H1 (cell line): Measurements from ENCODE around the gene NOX5. TPM values are rescaled to one million over a fixed set of nuclear protein-coding genes. Genes with fewer than 3 reads are reported as not detected.

Experiments used
- CTCF ChIA-PET: fragments of 300-600 bp; sonication (Branson Sonifier 250); formaldehyde crosslinking; loops from one replicate; lab custom pipeline; 2021; ENCODE audit not compliant: partially characterized antibody; lab: Charles Lee
- POLR2A ChIA-PET: fragments of 300-600 bp; sonication (Branson Sonifier 250); formaldehyde crosslinking; loops from one replicate; lab custom pipeline; 2021; ENCODE audit warnings: inconsistent platforms; ENCODE audit not compliant: partially characterized antibody; lab: Charles Lee
- DNase-seq, 2 experiments: peaks; one replicate each; pipeline versions ENCODE4 v3.0.0 to v3.0.0-alpha.2; 2010 to 2022; ENCODE audit warnings: low spot score in 2 of 2, low read depth in 1 of 2, mixed read lengths in 1 of 2
- FAIRE-seq: peaks from 2 replicates; lab custom pipeline; 2011; peaks lifted over from hg19 to GRCh38; lab: Jason Lieb, UNC
- H2AFZ ChIP-seq: 2 replicates; pipeline ENCODE4 v1.8.1; 2012; ENCODE audit warnings: low read length, inconsistent platforms
- H2AK5ac ChIP-seq: 2 replicates; pipeline ENCODE4 v1.6.1; 2013; ENCODE audit warnings: low read depth, low read length
- H2BK120ac ChIP-seq: replicated peaks from 2 replicates; pipeline ENCODE3; 2013; ENCODE audit warnings: low read depth, low read length, inconsistent platforms
- H2BK12ac ChIP-seq: 2 replicates; pipeline ENCODE4 v1.6.1; 2013; ENCODE audit warnings: low read depth, low read length
- H2BK15ac ChIP-seq: 2 replicates; pipeline ENCODE4 v1.6.1; 2013; ENCODE audit warnings: low read length
- H2BK20ac ChIP-seq: 2 replicates; pipeline ENCODE4 v1.6.1; 2013; ENCODE audit warnings: low read length
- H2BK5ac ChIP-seq: 2 replicates; pipeline ENCODE4 v1.6.1; 2013; ENCODE audit warnings: low read depth, low read length
- H3K14ac ChIP-seq: 2 replicates; pipeline ENCODE4 v1.6.1; 2013; ENCODE audit warnings: inconsistent platforms; ENCODE audit not compliant: insufficient read length
- H3K18ac ChIP-seq: 2 replicates; pipeline ENCODE4 v1.6.1; 2013; ENCODE audit warnings: low read length; ENCODE audit errors: extremely low read depth
- H3K23ac ChIP-seq: 2 replicates; pipeline ENCODE4 v1.6.1; 2013; ENCODE audit warnings: inconsistent platforms; ENCODE audit not compliant: insufficient read length
- H3K23me2 ChIP-seq: 2 replicates; pipeline ENCODE4 v1.6.1; 2013; ENCODE audit warnings: low read depth, low read length
- H3K27ac ChIP-seq: 2 replicates; pipeline ENCODE4 v1.6.1; 2011; ENCODE audit warnings: low read depth, low read length, inconsistent platforms
- H3K27me3 ChIP-seq, 4 experiments: replicated peaks in 1 of 4; 1 replicate in 1 of 4; 2 replicates in 3 of 4; pipeline versions ENCODE4 v1.6.1 to v1.8.1; 2011 to 2013; ENCODE audit warnings: low read length in 3 of 4, mild to moderate bottlenecking in 3 of 4, inconsistent platforms in 2 of 4, mixed read lengths in 2 of 4, moderate library complexity in 1 of 4; ENCODE audit not compliant: control insufficient read depth in 3 of 4, insufficient read depth in 3 of 4; ENCODE audit errors: extremely low read depth in 1 of 4
- H3K36me3 ChIP-seq, 4 experiments: 2 replicates each; pipeline versions ENCODE4 v1.6.1 to v1.8.1; 2011 to 2013; ENCODE audit warnings: mild to moderate bottlenecking in 4 of 4, low read length in 3 of 4, moderate library complexity in 2 of 4, control low read depth in 1 of 4, inconsistent platforms in 1 of 4; ENCODE audit not compliant: insufficient read depth in 4 of 4, control insufficient read depth in 2 of 4
- H3K4ac ChIP-seq: replicated peaks from 2 replicates; pipeline ENCODE3; 2013; ENCODE audit warnings: low read length, low read depth, mixed read lengths, inconsistent platforms; ENCODE audit not compliant: insufficient read length
- H3K4me1 ChIP-seq, 4 experiments: replicated peaks in 1 of 4; 1 replicate in 1 of 4; 2 replicates in 3 of 4; pipeline versions ENCODE4 v1.6.1 to v1.8.1; 2011 to 2013; ENCODE audit warnings: low read length in 3 of 4, inconsistent platforms in 2 of 4, mixed read lengths in 1 of 4; ENCODE audit not compliant: insufficient read depth in 4 of 4, control insufficient read depth in 3 of 4
- H3K4me2 ChIP-seq, 2 experiments: 2 replicates each; pipeline versions ENCODE4 v1.6.1 to v1.8.1; 2011 to 2013; ENCODE audit warnings: low read depth in 2 of 2, low read length in 2 of 2, control low read depth in 1 of 2, inconsistent platforms in 1 of 2, mild to moderate bottlenecking in 1 of 2; ENCODE audit not compliant: insufficient read depth in 1 of 2
- H3K4me3 ChIP-seq, 4 experiments: fragments of 200-600, 300-600 bp in 1 of 4; sonication (generic), shearing (Covaris generic), sonication (Bioruptor Twin) in 1 of 4; 2 replicates each; pipeline versions ENCODE4 v1.5.1 to v1.8.1; 2011 to 2016; ENCODE audit warnings: low read length in 4 of 4, low read depth in 3 of 4, control low read depth in 2 of 4, inconsistent platforms in 2 of 4, mild to moderate bottlenecking in 2 of 4, mixed read lengths in 1 of 4, moderate library complexity in 1 of 4; ENCODE audit not compliant: insufficient read depth in 2 of 4; ENCODE audit errors: extremely low read depth in 1 of 4
- H3K56ac ChIP-seq: replicated peaks from 2 replicates; pipeline ENCODE3; 2013; ENCODE audit warnings: low read depth, mild to moderate bottlenecking, mixed read lengths, low read length, inconsistent platforms; ENCODE audit not compliant: insufficient read length
- H3K79me1 ChIP-seq: 2 replicates; pipeline ENCODE4 v1.6.1; 2013; ENCODE audit warnings: low read depth, low read length, control low read depth
- H3K79me2 ChIP-seq, 2 experiments: 2 replicates each; pipeline versions ENCODE4 v1.6.1 to v1.8.1; 2012 to 2013; ENCODE audit warnings: low read length in 2 of 2, mild to moderate bottlenecking in 2 of 2, inconsistent platforms in 1 of 2; ENCODE audit not compliant: insufficient read depth in 2 of 2, control insufficient read depth in 1 of 2
- H3K9ac ChIP-seq, 4 experiments: replicated peaks in 1 of 4; 1 replicate in 1 of 4; 2 replicates in 3 of 4; pipeline versions ENCODE4 v1.6.1 to v1.8.1; 2011 to 2013; ENCODE audit warnings: low read depth in 3 of 4, low read length in 3 of 4, control low read depth in 2 of 4, mild to moderate bottlenecking in 2 of 4, moderate library complexity in 2 of 4, inconsistent platforms in 1 of 4; ENCODE audit errors: extremely low read depth in 1 of 4
- H3K9me3 ChIP-seq, 2 experiments: 2 replicates each; pipeline versions ENCODE4 v1.6.1 to v1.8.1; 2012 to 2013; ENCODE audit warnings: mild to moderate bottlenecking in 2 of 2, moderate library complexity in 2 of 2, control low read depth in 1 of 2, inconsistent platforms in 1 of 2, low read depth in 1 of 2, low read length in 1 of 2, mixed read lengths in 1 of 2; ENCODE audit not compliant: insufficient read depth in 2 of 2
- H4K20me1 ChIP-seq, 2 experiments: replicated peaks in 1 of 2; 2 replicates each; pipeline versions ENCODE3 to v1.8.1; 2011 to 2013; ENCODE audit warnings: inconsistent platforms in 2 of 2, low read length in 2 of 2, mild to moderate bottlenecking in 1 of 2; ENCODE audit not compliant: insufficient read depth in 2 of 2, control insufficient read depth in 1 of 2
- H4K5ac ChIP-seq: 2 replicates; pipeline ENCODE4 v1.6.1; 2013; ENCODE audit warnings: low read length, low read depth, mixed read lengths, inconsistent platforms; ENCODE audit not compliant: insufficient read length
- H4K8ac ChIP-seq: 2 replicates; pipeline ENCODE4 v1.8.0; 2013; ENCODE audit warnings: mild to moderate bottlenecking, moderate library complexity, low read length, inconsistent platforms; ENCODE audit not compliant: insufficient read depth; ENCODE audit errors: extremely low read depth
- H4K91ac ChIP-seq: replicated peaks from 2 replicates; pipeline ENCODE3; 2013; ENCODE audit warnings: low read length, mixed read lengths, inconsistent platforms; ENCODE audit not compliant: insufficient read length
- CHD2 ChIP-seq: IDR thresholded peaks from 2 replicates; pipeline ENCODE4 v1.6.1; 2012; ENCODE audit warnings: low read length, improper control_type of control experiment
- E2F6 ChIP-seq: IDR thresholded peaks from 2 replicates; pipeline ENCODE4 v1.6.1; 2012; ENCODE audit warnings: inconsistent platforms
- EZH2 ChIP-seq: fragments of 200-600 bp; sonication (generic); IDR thresholded peaks from 2 replicates; pipeline ENCODE4 v1.7.1; 2012; ENCODE audit warnings: low read depth, mild to moderate bottlenecking, moderate library complexity, low read length, inconsistent platforms; ENCODE audit not compliant: severe bottlenecking
- NANOG ChIP-seq: IDR thresholded peaks from 2 replicates; pipeline ENCODE4 v1.6.1; 2011; ENCODE audit warnings: low read length, low read depth, mild to moderate bottlenecking, inconsistent platforms; ENCODE audit not compliant: insufficient read depth, poor library complexity, severe bottlenecking
- RAD21 ChIP-seq, 2 experiments: IDR thresholded peaks in 1 of 2; conservative IDR thresholded peaks in 1 of 2; 2 replicates each; pipeline ENCODE4 v1.6.1; 2011; ENCODE audit warnings: low read depth in 2 of 2, low read length in 2 of 2, improper control_type of control experiment in 1 of 2, inconsistent platforms in 1 of 2, mild to moderate bottlenecking in 1 of 2, moderate library complexity in 1 of 2
- SP2 ChIP-seq: IDR thresholded peaks from 2 replicates; pipeline ENCODE4 v1.6.1; 2012; ENCODE audit warnings: mild to moderate bottlenecking, low read length, inconsistent platforms
- TAF7 ChIP-seq: optimal IDR thresholded peaks from 2 replicates; pipeline ENCODE3; 2011; ENCODE audit warnings: low read depth, mild to moderate bottlenecking, inconsistent platforms, low read length, moderate library complexity, borderline replicate concordance
- WGBS, 2 experiments: shearing (Covaris generic) in 1 of 2; methylation state at CpG; one replicate each; pipeline versions ENCODE4 v1.1.6 to v1.1.7; 2013 to 2015; ENCODE audit warnings: low lambda C conversion rate in 2 of 2, mixed read lengths in 2 of 2, inconsistent platforms in 1 of 2, low coverage in 1 of 2, missing lambda C conversion rate in 1 of 2; ENCODE audit not compliant: insufficient replicate concordance in 2 of 2, insufficient coverage in 1 of 2, insufficient read length in 1 of 2; ENCODE audit errors: extremely low coverage in 1 of 2, missing lambda C conversion rate in 1 of 2; 5-methylcytosine and 5-hydroxymethylcytosine counted together
- polyA plus RNA-seq, 7 experiments: library from polyadenylated mRNA; depleted of rRNA in 3 of 7; stranded (reverse) in 5 of 7; unstranded in 2 of 7; fragments of >200 nt in 5 of 7; fragments of 200-250 nt in 2 of 7; gene quantifications; 1 replicate in 5 of 7; 2 replicates in 1 of 7; 4 replicates in 1 of 7; pipeline versions ENCODE4 v1.2.1 to v1.2.3, GENCODE V29; 2011 to 2013; ENCODE audit warnings: missing spikeins in 2 of 7, mixed read lengths in 2 of 7
- total RNA-seq: library from RNA; stranded (reverse); fragmentation: NEBNext Ultra II Directional; extraction: Animal tissue kit (Norgen Biotek cat#: 25700); gene quantifications from 2 replicates; pipeline ENCODE4 v1.2.1, GENCODE V29; 2021

The NOX5 gene
- total and polyA plus RNA-seq, 2 of the 8 experiments (the other 6 are each of a cell fraction or from before 2014, with no cell fraction given): under 0.01 TPM; not detected in 1

- no peaks in the 10 kb centered on the region for H4K20me1 ChIP-seq
- no peak overlapping the region for H4K91ac ChIP-seq
- TF ChIP-seq E2F6 (no peak), NANOG (no peak), TAF7 (no peak), RAD21 (IDR thresholded peaks at IDR 0.05 in 1 of 2, conservative IDR thresholded peaks at IDR 0.05 in 1 of 2; ENCODE audit: low read depth in 2 of 2, low read length in 2 of 2) (no peak), SP2 (no peak), CHD2 (no peak), EZH2 (no peak)
- H2BK15ac ChIP-seq: no peak overlapping the region
- FAIRE-seq (no peak), DNase-seq (peak in 1 of 2 experiments; percentile 22)
- H3K9me3 ChIP-seq: no peaks in the 10 kb centered on the region
- H3K4me1 ChIP-seq: 0 out of 7 replicates have a peak, but pooled peaks cover 0 to 2% (median 0%) of the 10 kb centered on the region in 4 experiments
- H2AFZ ChIP-seq: no peak overlapping the region
- H2BK20ac ChIP-seq: no peak overlapping the region
- H3K23ac ChIP-seq: no peak overlapping the region
- POLR2A ChIA-PET: no interaction called here
- no peak overlapping the region for H4K5ac ChIP-seq
- CTCF ChIA-PET: interaction anchor here (0.7 to 2.2 kb wide), 8 partner anchors 8 to 171 kb away, joined by 3 to 10 read pairs (median 4); no protein-coding TSS in a partner anchor
- no peak overlapping the region for H2AK5ac ChIP-seq
- H3K4me2 ChIP-seq: no peak overlapping the region
- no peak overlapping the region for H3K27ac ChIP-seq
- H3K18ac ChIP-seq: no peak overlapping the region
- H3K4ac ChIP-seq: no peak overlapping the region
- no peak overlapping the region for H3K14ac ChIP-seq
- H3K27me3 ChIP-seq: peaks cover 0 to 2% (median 0%) of the 10 kb centered on the region in 4 experiments; a peak in 3 of 7 replicates
- H3K79me1 ChIP-seq: no peaks in the 10 kb centered on the region
- no peak overlapping the region for H3K56ac ChIP-seq
- 75% methylated on average over 5 of the region's 5 CpGs; no CpG with 5 or more reads in 1 of the 2 experiments for WGBS, 2 experiments
- no peak overlapping the region for H4K8ac ChIP-seq
- H3K23me2 ChIP-seq: no peaks in the 10 kb centered on the region
- no peak overlapping the region for H3K4me3 ChIP-seq
- H2BK5ac ChIP-seq: no peak overlapping the region
- H2BK12ac ChIP-seq: no peak overlapping the region
- no peak overlapping the region for H3K9ac ChIP-seq
- no peaks in the 10 kb centered on the region for H3K79me2 ChIP-seq
- H2BK120ac ChIP-seq: no peak overlapping the region
- H3K36me3 ChIP-seq: no peaks in the 10 kb centered on the region
These were observed 23.5 kb downstream of the NOX5 start for GRCh38 chr15:69037977-69038376.
